Kidney (tissue), 14 donors: Measurements from ENCODE around the gene FNDC1. TPM values are rescaled to one million over a fixed set of nuclear protein-coding genes. Genes with fewer than 3 reads are reported as not detected.
A peak's percentile ranks its signal among the peaks of the same experiment; 100 is the strongest.

ENCODE experiments used
- DNase-seq, 5 donors: peaks; one replicate each; pipeline ENCODE4 v3.0.0-alpha.2; 2013 to 2020
- FAIRE-seq: peaks from 2 replicates; lab custom pipeline; 2012; peaks lifted over from hg19 to GRCh38; lab: Jason Lieb, UNC
- H3K27ac ChIP-seq, 2 donors: one replicate each; pipeline ENCODE4 v1.7.0; 2013; ENCODE audit warnings: low read depth in 2 of 2, low read length in 2 of 2, inconsistent platforms in 1 of 2
- H3K27me3 ChIP-seq: one replicate; pipeline ENCODE4 v1.7.1; 2013; ENCODE audit warnings: low read length, inconsistent platforms; ENCODE audit not compliant: control insufficient read depth, insufficient read depth
- H3K36me3 ChIP-seq, 3 donors: one replicate each; pipeline versions ENCODE4 v1.7.0 to v1.7.1; 2013; ENCODE audit warnings: low read length in 3 of 3, control low read depth in 1 of 3, inconsistent platforms in 1 of 3; ENCODE audit not compliant: insufficient read depth in 3 of 3, control insufficient read depth in 2 of 3
- H3K4me1 ChIP-seq, 3 donors: one replicate each; pipeline versions ENCODE4 v1.7.0 to v1.7.1; 2013; ENCODE audit warnings: low read length in 3 of 3, inconsistent platforms in 1 of 3, low read depth in 1 of 3; ENCODE audit not compliant: control insufficient read depth in 2 of 3, insufficient read depth in 2 of 3
- H3K4me3 ChIP-seq, 3 donors: one replicate each; pipeline versions ENCODE4 v1.7.0 to v1.8.1; 2013; ENCODE audit warnings: low read length in 3 of 3, control low read depth in 1 of 3, inconsistent platforms in 1 of 3
- H3K9ac ChIP-seq, 3 donors: one replicate each; pipeline versions ENCODE4 v1.7.0 to v1.7.1; 2013; ENCODE audit warnings: low read length in 3 of 3, control low read depth in 1 of 3, inconsistent platforms in 1 of 3
- H3K9me3 ChIP-seq, 3 donors: one replicate each; pipeline versions ENCODE4 v1.7.0 to v1.7.1; 2013; ENCODE audit warnings: low read length in 3 of 3, control low read depth in 1 of 3, inconsistent platforms in 1 of 3; ENCODE audit not compliant: control insufficient read depth in 2 of 3, insufficient read depth in 1 of 3
- intact Hi-C: fragments of 100-400 bp; cut with DNase I; formaldehyde crosslinking; loops from one replicate; pipeline ENCODE4 v1.11.1; 2022
- polyA plus RNA-seq: library from polyadenylated mRNA; stranded (reverse); fragments of 350-450 nt; fragmentation: Illumina TruSeq; extraction: RNeasy Lipid Tissue Mini Kit (QIAGEN cat#74804); gene quantifications from one replicate; pipeline ENCODE4 v1.2.3, GENCODE V29; 2014; ENCODE audit warnings: low read depth, low replicate concordance; ENCODE audit not compliant: insufficient read depth
- total RNA-seq: library from RNA; stranded (reverse); fragmentation: NEBNext Ultra II Directional; extraction: Animal tissue kit (Norgen Biotek cat#: 25700); gene quantifications from one replicate; pipeline ENCODE4 v1.2.1, GENCODE V29; 2021
- TF ChIP-seq, protein P1 (sequence below): IDR thresholded peaks from 3 replicates; pipeline ENCODE4 v1.5.1; 2012; ENCODE audit warnings: mild to moderate bottlenecking, moderate library complexity, borderline replicate concordance; ENCODE audit not compliant: insufficient read depth; ENCODE audit errors: extremely low read depth
- donor health status: control.
- donor health status: control.
- donor health status: control.
- donor health status: control.
- donor health status: control.
- donor health status: DM: yes; HTN: yes; CAD: no.
- donor health status: Normal renal cell carcinoma (clear cell type).

Gene FNDC1
- total and polyA plus RNA-seq, 2 donors from 2014 or later: 0.69 to 1.3 TPM

DNA sequence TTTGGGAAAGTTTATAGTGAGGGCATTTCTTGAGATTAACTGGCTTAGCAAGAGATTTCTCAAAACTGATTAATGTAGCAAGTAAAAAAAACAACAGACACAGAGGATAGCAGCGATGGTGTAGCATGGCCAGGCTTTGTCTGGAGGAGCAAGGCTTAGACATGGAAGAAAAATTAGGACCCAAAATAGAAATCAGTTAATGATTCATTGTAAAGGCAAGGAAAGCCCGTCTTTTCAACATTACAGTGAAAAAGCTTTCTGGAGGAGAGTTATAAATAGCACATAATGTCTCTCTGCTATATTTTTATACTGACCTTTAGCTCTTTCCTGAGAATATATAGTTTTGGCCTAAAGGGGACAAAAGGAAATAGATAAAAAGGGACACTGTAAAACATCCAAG is 45.1 kb downstream of the FNDC1 start:
- no peaks in the 10 kb centered on the region for H3K4me1 ChIP-seq
- FAIRE-seq: no peak

DNA sequence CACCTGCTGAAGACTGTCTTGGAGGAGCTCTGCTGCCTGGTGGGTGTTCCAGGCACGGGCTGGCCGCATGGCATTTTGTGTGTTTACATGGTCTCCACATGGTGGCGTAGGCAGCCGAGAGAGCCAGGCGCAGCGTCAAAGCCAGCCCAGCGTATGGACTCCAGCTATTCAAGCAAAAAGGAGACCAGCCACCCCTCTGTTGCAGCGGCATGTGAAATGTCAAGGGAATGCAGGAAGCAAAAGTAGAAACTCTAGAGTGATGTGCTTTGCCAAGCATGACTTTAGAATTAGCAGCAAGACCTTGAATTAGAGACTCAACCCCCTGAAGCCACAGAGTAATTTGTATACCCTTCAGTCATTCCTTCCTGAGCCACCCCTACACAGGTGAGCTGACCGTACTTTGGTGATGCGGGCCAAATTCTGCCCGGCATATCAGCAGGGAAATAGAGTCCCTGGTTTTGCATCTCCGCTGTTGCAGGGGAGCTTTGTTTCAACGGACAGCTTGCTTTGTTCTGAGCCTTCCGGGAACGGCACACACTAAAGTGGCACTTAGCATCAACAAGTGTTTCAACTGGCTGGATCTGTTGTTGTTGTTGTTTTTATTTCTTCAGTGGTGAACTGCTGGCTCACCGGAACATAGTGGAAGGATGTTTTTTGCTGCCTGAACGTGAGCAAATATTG is 48.5 kb downstream of the FNDC1 start:
- Histone ChIP-seq H3K9me3 (no peaks in the 10 kb centered on the region), H3K27ac (no peak overlapping the region), H3K4me1 (peaks cover 0 to 4% (median 0%) of the 10 kb centered on the region in 3 donors), H3K9ac (no peak overlapping the region), H3K36me3 (no peaks in the 10 kb centered on the region), H3K4me3 (no peak overlapping the region), H3K27me3 (no peaks in the 10 kb centered on the region)
- DNase-seq (peak; percentile 71 to 83 (median 75)), FAIRE-seq (no peak)
- intact Hi-C loops: no loop called here
- TF ChIP-seq, protein P1, sequence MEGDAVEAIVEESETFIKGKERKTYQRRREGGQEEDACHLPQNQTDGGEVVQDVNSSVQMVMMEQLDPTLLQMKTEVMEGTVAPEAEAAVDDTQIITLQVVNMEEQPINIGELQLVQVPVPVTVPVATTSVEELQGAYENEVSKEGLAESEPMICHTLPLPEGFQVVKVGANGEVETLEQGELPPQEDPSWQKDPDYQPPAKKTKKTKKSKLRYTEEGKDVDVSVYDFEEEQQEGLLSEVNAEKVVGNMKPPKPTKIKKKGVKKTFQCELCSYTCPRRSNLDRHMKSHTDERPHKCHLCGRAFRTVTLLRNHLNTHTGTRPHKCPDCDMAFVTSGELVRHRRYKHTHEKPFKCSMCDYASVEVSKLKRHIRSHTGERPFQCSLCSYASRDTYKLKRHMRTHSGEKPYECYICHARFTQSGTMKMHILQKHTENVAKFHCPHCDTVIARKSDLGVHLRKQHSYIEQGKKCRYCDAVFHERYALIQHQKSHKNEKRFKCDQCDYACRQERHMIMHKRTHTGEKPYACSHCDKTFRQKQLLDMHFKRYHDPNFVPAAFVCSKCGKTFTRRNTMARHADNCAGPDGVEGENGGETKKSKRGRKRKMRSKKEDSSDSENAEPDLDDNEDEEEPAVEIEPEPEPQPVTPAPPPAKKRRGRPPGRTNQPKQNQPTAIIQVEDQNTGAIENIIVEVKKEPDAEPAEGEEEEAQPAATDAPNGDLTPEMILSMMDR: peak; percentile 43

More for the DNA sequence above, 45.1 kb downstream of the FNDC1 start:
- Histone ChIP-seq H3K9me3 (no peaks in the 10 kb centered on the region), H3K4me3 (no peak overlapping the region), H3K9ac (no peak overlapping the region), H3K27me3 (no peaks in the 10 kb centered on the region), H3K36me3 (no peaks in the 10 kb centered on the region), H3K27ac (no peak overlapping the region)
- DNase-seq: no peak
- intact Hi-C loops: no loop called here
- TF ChIP-seq, protein P1: no peak

DNA sequence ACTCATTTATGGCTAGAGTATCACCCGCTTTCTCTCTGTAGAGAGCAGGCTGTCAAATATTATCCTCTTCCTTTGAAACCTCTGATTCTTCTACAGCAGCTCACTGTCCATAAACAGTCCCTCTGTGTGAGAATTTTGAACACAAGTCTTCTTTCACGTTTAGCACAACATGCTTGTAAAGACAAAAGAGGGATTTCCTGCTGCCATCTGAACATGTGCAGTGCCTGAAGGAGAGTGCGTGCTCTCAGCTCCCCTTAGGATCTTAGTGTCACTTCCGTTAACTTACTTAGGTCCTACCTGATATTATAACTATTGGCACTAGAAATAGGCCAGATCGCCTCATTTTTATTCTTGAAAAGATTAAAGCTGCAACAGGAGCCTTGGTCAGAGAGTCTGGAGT is 50.9 kb downstream of the FNDC1 start:
- intact Hi-C loops: no loop called here
- no peak overlapping the region for H3K9ac ChIP-seq
- no peak for FAIRE-seq
- no peak for DNase-seq
- TF ChIP-seq, protein P1: no peak
- no peaks in the 10 kb centered on the region for H3K9me3 ChIP-seq
- H3K4me1 ChIP-seq: peaks cover 0 to 4% (median 0%) of the 10 kb centered on the region in 3 donors
- no peak overlapping the region for H3K27ac ChIP-seq
- H3K36me3 ChIP-seq: no peaks in the 10 kb centered on the region
- H3K27me3 ChIP-seq: no peaks in the 10 kb centered on the region
- no peak overlapping the region for H3K4me3 ChIP-seq
